Measurements from ENCODE around the gene DAZAP2. TPM values are rescaled to one million over a fixed set of nuclear protein-coding genes. Genes with fewer than 3 reads are reported as not detected.

Gene DAZAP2
- polyA plus RNA-seq, 1 donor from 2014 or later, result 97.9 TPM

DNA sequence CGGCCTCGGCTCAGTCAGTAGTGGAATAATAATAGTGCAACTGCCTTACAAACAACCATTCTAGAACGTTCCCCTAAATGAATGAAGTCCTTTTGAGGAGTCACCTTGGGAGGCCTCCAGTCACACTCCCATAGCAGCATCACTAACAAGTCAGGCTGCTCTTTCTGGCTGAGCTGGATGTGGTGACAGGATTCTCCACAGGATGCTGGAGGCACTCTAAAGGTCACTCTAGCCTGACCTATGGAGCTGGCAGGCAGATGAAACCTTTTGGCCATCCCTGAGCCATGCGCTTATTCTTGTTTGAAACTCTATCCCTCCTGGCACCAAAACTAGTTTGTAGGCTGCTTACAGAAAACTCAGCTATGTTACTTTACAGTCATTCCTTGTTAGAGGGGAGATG, 47.8 kb upstream of the DAZAP2 start:
- no peak for TF ChIP-seq RAD21 (conservative IDR thresholded peaks at IDR 0.05)
- TF ChIP-seq, protein P1, sequence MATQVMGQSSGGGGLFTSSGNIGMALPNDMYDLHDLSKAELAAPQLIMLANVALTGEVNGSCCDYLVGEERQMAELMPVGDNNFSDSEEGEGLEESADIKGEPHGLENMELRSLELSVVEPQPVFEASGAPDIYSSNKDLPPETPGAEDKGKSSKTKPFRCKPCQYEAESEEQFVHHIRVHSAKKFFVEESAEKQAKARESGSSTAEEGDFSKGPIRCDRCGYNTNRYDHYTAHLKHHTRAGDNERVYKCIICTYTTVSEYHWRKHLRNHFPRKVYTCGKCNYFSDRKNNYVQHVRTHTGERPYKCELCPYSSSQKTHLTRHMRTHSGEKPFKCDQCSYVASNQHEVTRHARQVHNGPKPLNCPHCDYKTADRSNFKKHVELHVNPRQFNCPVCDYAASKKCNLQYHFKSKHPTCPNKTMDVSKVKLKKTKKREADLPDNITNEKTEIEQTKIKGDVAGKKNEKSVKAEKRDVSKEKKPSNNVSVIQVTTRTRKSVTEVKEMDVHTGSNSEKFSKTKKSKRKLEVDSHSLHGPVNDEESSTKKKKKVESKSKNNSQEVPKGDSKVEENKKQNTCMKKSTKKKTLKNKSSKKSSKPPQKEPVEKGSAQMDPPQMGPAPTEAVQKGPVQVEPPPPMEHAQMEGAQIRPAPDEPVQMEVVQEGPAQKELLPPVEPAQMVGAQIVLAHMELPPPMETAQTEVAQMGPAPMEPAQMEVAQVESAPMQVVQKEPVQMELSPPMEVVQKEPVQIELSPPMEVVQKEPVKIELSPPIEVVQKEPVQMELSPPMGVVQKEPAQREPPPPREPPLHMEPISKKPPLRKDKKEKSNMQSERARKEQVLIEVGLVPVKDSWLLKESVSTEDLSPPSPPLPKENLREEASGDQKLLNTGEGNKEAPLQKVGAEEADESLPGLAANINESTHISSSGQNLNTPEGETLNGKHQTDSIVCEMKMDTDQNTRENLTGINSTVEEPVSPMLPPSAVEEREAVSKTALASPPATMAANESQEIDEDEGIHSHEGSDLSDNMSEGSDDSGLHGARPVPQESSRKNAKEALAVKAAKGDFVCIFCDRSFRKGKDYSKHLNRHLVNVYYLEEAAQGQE (IDR thresholded peaks at IDR 0.05; ENCODE audit: borderline replicate concordance), result no peak
- TF ChIP-seq EP300 (conservative IDR thresholded peaks at IDR 0.05; ENCODE audit: poor library complexity, severe bottlenecking), result no peak
- TF ChIP-seq CTCF (IDR thresholded peaks at IDR 0.05; ENCODE audit: poor library complexity, severe bottlenecking), result no peak
- TF ChIP-seq POLR2AphosphoS5 (IDR thresholded peaks at IDR 0.05), result no peak
- no peak for TF ChIP-seq MXI1 (conservative IDR thresholded peaks at IDR 0.05; ENCODE audit: poor library complexity, severe bottlenecking)
- TF ChIP-seq SMC3 (conservative IDR thresholded peaks at IDR 0.05; ENCODE audit: poor library complexity), result no peak
- no peak for TF ChIP-seq EZH2 (IDR thresholded peaks at IDR 0.05; ENCODE audit: borderline replicate concordance, insufficient read depth, low read length, poor library complexity, severe bottlenecking)
- TF ChIP-seq TAF1 (IDR thresholded peaks at IDR 0.05; ENCODE audit: low read depth), result no peak
- Histone ChIP-seq H4K20me1 (ENCODE audit: insufficient read depth) (no peaks in the 10 kb centered on the region), H3K9me3 (ENCODE audit: low read length) (no peaks in the 10 kb centered on the region), H3K27ac (ENCODE audit: low read length) (no peak overlapping the region), H3K4me2 (ENCODE audit: low read length) (no peak overlapping the region), H3K79me2 (replicated peaks; ENCODE audit: insufficient read depth, low read length) (no peaks in the 10 kb centered on the region), H3K4me3 (ENCODE audit: low read length) (no peak overlapping the region), H3K9me2 (ENCODE audit: insufficient read depth, low read length) (no peaks in the 10 kb centered on the region), H2AFZ (ENCODE audit: low read depth, low read length) (no peak overlapping the region), H3K36me3 (ENCODE audit: insufficient read depth, low read length) (peaks cover 14% of the 10 kb centered on the region), H3F3A (ENCODE audit: insufficient read depth, low read length, poor library complexity, severe bottlenecking) (no peaks in the 10 kb centered on the region), H3K9ac (ENCODE audit: low read length) (no peak overlapping the region), H3K27me3 (ENCODE audit: insufficient read depth, low read depth, low read length) (no peaks in the 10 kb centered on the region)

- no peak overlapping the region for H3K27ac ChIP-seq (ENCODE audit: low read length)
- no peaks in the 10 kb centered on the region for H3K79me2 ChIP-seq (replicated peaks; ENCODE audit: insufficient read depth, low read length)
- H3K9ac ChIP-seq (ENCODE audit: low read length), result no peak overlapping the region
- TF ChIP-seq EZH2 (IDR thresholded peaks at IDR 0.05; ENCODE audit: borderline replicate concordance, insufficient read depth, low read length, poor library complexity, severe bottlenecking), result no peak
- no peak for TF ChIP-seq POLR2AphosphoS5 (IDR thresholded peaks at IDR 0.05)
- no peak for TF ChIP-seq CTCF (IDR thresholded peaks at IDR 0.05; ENCODE audit: poor library complexity, severe bottlenecking)
- TF ChIP-seq, protein P1 (IDR thresholded peaks at IDR 0.05; ENCODE audit: borderline replicate concordance), result no peak
- TF ChIP-seq TAF1 (IDR thresholded peaks at IDR 0.05; ENCODE audit: low read depth), result no peak
- TF ChIP-seq EP300 (conservative IDR thresholded peaks at IDR 0.05; ENCODE audit: poor library complexity, severe bottlenecking), result no peak
- TF ChIP-seq SMC3 (conservative IDR thresholded peaks at IDR 0.05; ENCODE audit: poor library complexity), result no peak
- TF ChIP-seq MXI1 (conservative IDR thresholded peaks at IDR 0.05; ENCODE audit: poor library complexity, severe bottlenecking), result no peak
- no peak for TF ChIP-seq RAD21 (conservative IDR thresholded peaks at IDR 0.05)
- H3F3A ChIP-seq (ENCODE audit: insufficient read depth, low read length, poor library complexity, severe bottlenecking), result no peaks in the 10 kb centered on the region
- H3K9me2 ChIP-seq (ENCODE audit: insufficient read depth, low read length), result no peaks in the 10 kb centered on the region
- H3K4me2 ChIP-seq (ENCODE audit: low read length), result no peak overlapping the region
- peaks cover 14% of the 10 kb centered on the region for H3K36me3 ChIP-seq (ENCODE audit: insufficient read depth, low read length)
- H2AFZ ChIP-seq (ENCODE audit: low read depth, low read length), result no peak overlapping the region
- no peak overlapping the region for H3K4me3 ChIP-seq (ENCODE audit: low read length)
- no peaks in the 10 kb centered on the region for H4K20me1 ChIP-seq (ENCODE audit: insufficient read depth)
- no peaks in the 10 kb centered on the region for H3K9me3 ChIP-seq (ENCODE audit: low read length)
- H3K27me3 ChIP-seq (ENCODE audit: insufficient read depth, low read depth, low read length), result no peaks in the 10 kb centered on the region
Measured at GRCh38 chr12:51191516-51192283, 46.9 kb upstream of the DAZAP2 start.

Measured in neural cell (in vitro differentiated cells).